Measurements from ENCODE around the gene IGSF1.

- TF ChIP-seq CTCF (IDR thresholded peaks at IDR 0.05) (no peak), POLR2A (IDR thresholded peaks at IDR 0.05) (no peak), POLR2AphosphoS5 (IDR thresholded peaks at IDR 0.05) (no peak)
Measured at GRCh38 chrX:131227608-131228007, 61.5 kb downstream of the IGSF1 start.
